GM06990 (cell line): ENCODE measurements around the gene PDE1A.

Source experiments
- DNase-seq: peaks from one replicate; pipeline ENCODE4 v3.0.0-alpha.2; 2011; ENCODE audit not compliant: insufficient read length; ENCODE audit errors: extremely low read depth
- H3K27me3 ChIP-seq: replicated peaks from 2 replicates; pipeline ENCODE4 v1.6.0; 2011; ENCODE audit warnings: low read length; ENCODE audit not compliant: control insufficient read depth, insufficient read depth
- H3K36me3 ChIP-seq: 2 replicates; pipeline ENCODE4 v1.5.1; 2011; ENCODE audit warnings: low read length; ENCODE audit not compliant: control insufficient read depth, insufficient read depth
- H3K4me3 ChIP-seq: replicated peaks from 2 replicates; pipeline ENCODE4 v1.5.1; 2011; ENCODE audit warnings: low read depth, mild to moderate bottlenecking, control low read depth, low read length
- CTCF ChIP-seq: IDR thresholded peaks from 2 replicates; pipeline ENCODE4 v1.5.1; 2011; ENCODE audit warnings: low read length, control low read depth, mild to moderate bottlenecking, inconsistent platforms; ENCODE audit not compliant: insufficient read depth, poor library complexity, severe bottlenecking

The PDE1A gene

GRCh38 chr2:182301093-182301492, 125.7 kb downstream of the PDE1A start:
- H3K27me3 ChIP-seq: no peaks in the 10 kb centered on the region
- H3K36me3 ChIP-seq: no peaks in the 10 kb centered on the region
- H3K4me3 ChIP-seq: no peak overlapping the region
- DNase-seq: no peak
- no peak for TF ChIP-seq CTCF

GRCh38 chr2:182300608-182301007, 126.2 kb downstream of the PDE1A start:
- Histone ChIP-seq H3K4me3 (no peak overlapping the region), H3K36me3 (no peaks in the 10 kb centered on the region), H3K27me3 (no peaks in the 10 kb centered on the region)
- DNase-seq: no peak
- TF ChIP-seq CTCF: no peak

- no peak for DNase-seq
- H3K36me3 ChIP-seq: no peaks in the 10 kb centered on the region
- H3K27me3 ChIP-seq: no peaks in the 10 kb centered on the region
- no peak overlapping the region for H3K4me3 ChIP-seq
- TF ChIP-seq CTCF: no peak
Measured at GRCh38 chr2:182299632-182300031, 127.2 kb downstream of the PDE1A start.

- TF ChIP-seq CTCF: no peak
- no peaks in the 10 kb centered on the region for H3K36me3 ChIP-seq
- no peak overlapping the region for H3K4me3 ChIP-seq
- H3K27me3 ChIP-seq: no peaks in the 10 kb centered on the region
- DNase-seq: no peak
Measured at GRCh38 chr2:182298456-182298855, 128.4 kb downstream of the PDE1A start.

GRCh38 chr2:182291296-182291695, 135.5 kb downstream of the PDE1A start:
- Histone ChIP-seq H3K4me3 (no peak overlapping the region), H3K36me3 (no peaks in the 10 kb centered on the region), H3K27me3 (no peaks in the 10 kb centered on the region)
- TF ChIP-seq CTCF: no peak
- no peak for DNase-seq

GRCh38 chr2:182283512-182283911, 143.3 kb downstream of the PDE1A start:
- no peaks in the 10 kb centered on the region for H3K27me3 ChIP-seq
- no peak overlapping the region for H3K4me3 ChIP-seq
- no peaks in the 10 kb centered on the region for H3K36me3 ChIP-seq
- DNase-seq: no peak
- no peak for TF ChIP-seq CTCF
